AG04449 (cell line): ENCODE data around the gene TUSC2.

ENCODE experiments used
- CTCF ChIA-PET: fragments of 350-600 bp; formaldehyde crosslinking; extraction: SDS; loops from one replicate; lab custom pipeline; 2021; ENCODE audit warnings: antibody characterized with exemption; lab: Yijun Ruan, JAX
- POLR2A ChIA-PET: fragments of 400-600, 350-600 bp; formaldehyde crosslinking; extraction: SDS; loops from one replicate; lab custom pipeline; 2020; ENCODE audit warnings: antibody characterized with exemption, inconsistent platforms; lab: Yijun Ruan, JAX
- DNase-seq: peaks from one replicate; pipeline ENCODE4 v3.0.0-alpha.2; 2010; ENCODE audit warnings: low read depth, low spot score
- H3K4me3 ChIP-seq: 2 replicates; pipeline ENCODE4 v1.5.1; 2011; ENCODE audit warnings: low read depth, mild to moderate bottlenecking, control low read depth, low read length
- TF ChIP-seq, protein P1 (sequence below): IDR thresholded peaks from one replicate; pipeline ENCODE4 v1.5.1; 2011; ENCODE audit warnings: mild to moderate bottlenecking, moderate library complexity, low read length, control low read depth, inconsistent platforms; ENCODE audit not compliant: insufficient read depth; ENCODE audit errors: missing control alignments

Gene TUSC2, protein sequence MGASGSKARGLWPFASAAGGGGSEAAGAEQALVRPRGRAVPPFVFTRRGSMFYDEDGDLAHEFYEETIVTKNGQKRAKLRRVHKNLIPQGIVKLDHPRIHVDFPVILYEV

GRCh38 chr3:50327943-50328691 is at the start of gene TUSC2:
Gene TUSC2, minus strand, starts transcription at chr3:50328223. Its CDS starts 124 bp downstream, at chr3:50328099.
- H3K4me3 ChIP-seq, result peak within 1 kb of the TSS; percentile 83
- TF ChIP-seq, protein P1, sequence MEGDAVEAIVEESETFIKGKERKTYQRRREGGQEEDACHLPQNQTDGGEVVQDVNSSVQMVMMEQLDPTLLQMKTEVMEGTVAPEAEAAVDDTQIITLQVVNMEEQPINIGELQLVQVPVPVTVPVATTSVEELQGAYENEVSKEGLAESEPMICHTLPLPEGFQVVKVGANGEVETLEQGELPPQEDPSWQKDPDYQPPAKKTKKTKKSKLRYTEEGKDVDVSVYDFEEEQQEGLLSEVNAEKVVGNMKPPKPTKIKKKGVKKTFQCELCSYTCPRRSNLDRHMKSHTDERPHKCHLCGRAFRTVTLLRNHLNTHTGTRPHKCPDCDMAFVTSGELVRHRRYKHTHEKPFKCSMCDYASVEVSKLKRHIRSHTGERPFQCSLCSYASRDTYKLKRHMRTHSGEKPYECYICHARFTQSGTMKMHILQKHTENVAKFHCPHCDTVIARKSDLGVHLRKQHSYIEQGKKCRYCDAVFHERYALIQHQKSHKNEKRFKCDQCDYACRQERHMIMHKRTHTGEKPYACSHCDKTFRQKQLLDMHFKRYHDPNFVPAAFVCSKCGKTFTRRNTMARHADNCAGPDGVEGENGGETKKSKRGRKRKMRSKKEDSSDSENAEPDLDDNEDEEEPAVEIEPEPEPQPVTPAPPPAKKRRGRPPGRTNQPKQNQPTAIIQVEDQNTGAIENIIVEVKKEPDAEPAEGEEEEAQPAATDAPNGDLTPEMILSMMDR, result no peak
- DNase-seq, result peak; percentile 64
- ChIA-PET CTCF (interaction anchor here (1.6 to 3.9 kb wide), 5 partner anchors 9 to 134 kb away, joined by 5 to 29 read pairs (median 7); no protein-coding TSS in a partner anchor), POLR2A (interaction anchor here (0.6 to 2.2 kb wide), 6 partner anchors 9 to 231 kb away, joined by 3 to 31 read pairs (median 4); partner anchors contain the start of gene IFRD2)

GRCh38 chr3:50375258-50375931 is 47.4 kb upstream of the TUSC2 start:
- CTCF ChIA-PET, result no interaction called here
- POLR2A ChIA-PET, result no interaction called here
- TF ChIP-seq, protein P1, result no peak
- H3K4me3 ChIP-seq, result no peak overlapping the region
- no peak for DNase-seq

DNA sequence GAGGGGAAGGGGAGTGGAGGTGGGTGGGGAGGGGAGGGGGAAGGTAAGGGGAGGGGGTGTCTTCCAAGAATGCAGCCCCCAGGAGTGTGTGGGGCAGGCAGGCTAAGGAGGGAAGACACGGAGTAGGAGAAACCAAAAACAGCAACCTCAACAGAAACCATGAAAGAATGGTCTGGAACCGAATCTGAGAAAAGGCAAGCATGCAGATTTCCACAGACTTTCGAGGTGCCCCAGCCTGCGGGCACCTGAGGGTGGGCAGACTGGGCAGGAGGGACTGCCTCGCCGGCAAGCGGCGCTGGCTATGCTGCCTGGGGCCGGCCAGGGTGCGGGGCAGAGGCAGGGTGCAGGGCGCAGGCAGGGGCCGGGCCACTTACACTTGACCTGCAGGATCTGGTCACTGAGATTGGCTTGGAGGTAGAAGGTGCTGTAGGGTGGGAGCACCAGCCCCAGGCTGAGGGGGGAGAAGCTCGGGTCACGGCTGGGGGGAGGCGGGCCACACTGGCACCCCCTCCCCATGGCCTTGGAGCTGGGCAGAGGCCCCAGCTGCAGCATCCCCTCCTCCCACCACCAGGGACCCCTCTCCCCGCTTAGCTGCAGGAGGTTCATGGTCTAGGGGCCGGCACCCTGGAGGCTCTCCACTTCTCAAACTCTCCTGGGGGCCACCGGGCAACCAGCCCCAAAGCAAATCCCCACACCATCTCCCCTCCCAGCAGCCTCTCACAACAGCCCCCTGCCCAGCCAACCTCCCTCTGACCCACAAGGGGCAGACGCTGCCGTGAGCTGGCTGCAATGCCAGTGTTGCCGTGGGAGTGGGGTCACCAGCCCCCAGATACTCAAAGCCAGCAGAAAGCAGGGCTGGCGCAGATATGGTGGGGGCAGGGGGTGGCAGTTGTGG is 46.6 kb upstream of the TUSC2 start:
- no peak overlapping the region for H3K4me3 ChIP-seq
- CTCF ChIA-PET, result no interaction called here
- TF ChIP-seq, protein P1, result no peak
- no peak for DNase-seq
- POLR2A ChIA-PET, result no interaction called here

DNA sequence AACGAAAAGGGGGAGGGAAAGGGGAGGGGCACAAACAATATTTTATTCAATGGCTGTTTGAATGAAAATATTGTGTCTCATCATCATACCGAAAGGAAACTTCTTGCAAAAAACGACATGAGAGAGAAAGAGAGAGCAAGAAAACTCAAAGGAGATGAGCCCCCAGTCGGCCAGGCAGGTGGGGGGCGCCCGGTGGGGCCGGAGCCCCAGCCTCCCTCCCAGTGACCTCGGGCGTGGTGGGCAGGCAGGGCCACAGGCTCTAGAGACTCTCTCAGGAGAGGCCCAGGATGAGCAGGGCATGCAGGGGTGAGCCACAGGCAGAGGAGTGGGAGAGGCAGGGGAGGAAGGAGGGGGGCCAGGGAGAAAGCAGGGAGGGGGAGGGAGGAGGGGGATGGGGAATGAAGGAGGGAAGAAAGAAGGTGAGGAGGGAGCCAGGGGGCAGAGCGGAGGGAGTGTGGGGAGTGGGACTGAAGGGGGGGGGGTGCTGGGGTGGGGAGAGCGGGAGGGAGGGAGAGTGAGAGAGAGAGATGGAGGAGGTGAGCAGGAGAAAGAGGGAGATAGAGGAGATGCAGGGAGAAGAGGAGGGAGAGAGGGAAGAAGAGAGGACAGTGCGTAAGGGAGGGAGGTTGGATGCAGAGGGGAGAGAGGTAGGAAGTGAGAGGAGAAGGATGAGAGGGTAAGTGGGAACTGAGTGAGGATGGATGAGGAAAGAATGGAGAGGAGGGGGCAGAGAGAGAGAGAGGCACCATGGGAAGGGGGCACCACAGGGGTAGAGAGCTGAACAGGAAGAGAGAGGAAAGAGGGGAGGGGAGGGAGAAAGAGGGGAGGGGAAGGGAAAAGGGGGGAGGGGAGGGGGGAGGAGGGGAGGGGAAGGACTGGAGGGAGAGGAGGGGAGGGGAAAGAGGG is 45.4 kb upstream of the TUSC2 start:
- TF ChIP-seq, protein P1, result no peak
- POLR2A ChIA-PET, result no interaction called here
- no peak for DNase-seq
- no peak overlapping the region for H3K4me3 ChIP-seq
- CTCF ChIA-PET, result no interaction called here

- H3K4me3 ChIP-seq, result no peak overlapping the region
- TF ChIP-seq, protein P1, result no peak
- DNase-seq, result no peak
- POLR2A ChIA-PET, result no interaction called here
- CTCF ChIA-PET, result no interaction called here
Observed at GRCh38 chr3:50372349-50372748, 44.3 kb upstream of the TUSC2 start.
